Adipose tissue (tissue), 3 donors: Measurements from ENCODE around the gene ZFAND3. TPM values are rescaled to one million over a fixed set of nuclear protein-coding genes. Genes with fewer than 3 reads are reported as not detected.
"Not testable (repeated sequence)": the region's sequence is repeated elsewhere in the genome, so short reads cannot be mapped to it uniquely, and the experiment has no call there.

Source experiments
- H3K27ac ChIP-seq: one replicate; pipeline ENCODE4 v1.5.1; 2013; ENCODE audit warnings: low read depth, low read length
- WGBS, 3 donors: extraction: QIAGEN DNeasy Blood & Tissue Kit; methylation state at CpG; one replicate each; pipeline ENCODE4 v1.1.7; 2013; 5-methylcytosine and 5-hydroxymethylcytosine counted together
- polyA plus RNA-seq, 3 donors: library from polyadenylated mRNA; stranded (reverse); fragments of 200-250 nt; gene quantifications; one replicate each; pipeline ENCODE4 v1.2.3, GENCODE V29; 2013
- donor health status: healthy with polysubstance abuse.
- donor health status: Bipolar disorder and iron deficiency.
- donor health status: healthy.

Gene ZFAND3
- polyA plus RNA-seq, 3 donors = 25.9 to 45.2 (median 42.1) TPM

DNA sequence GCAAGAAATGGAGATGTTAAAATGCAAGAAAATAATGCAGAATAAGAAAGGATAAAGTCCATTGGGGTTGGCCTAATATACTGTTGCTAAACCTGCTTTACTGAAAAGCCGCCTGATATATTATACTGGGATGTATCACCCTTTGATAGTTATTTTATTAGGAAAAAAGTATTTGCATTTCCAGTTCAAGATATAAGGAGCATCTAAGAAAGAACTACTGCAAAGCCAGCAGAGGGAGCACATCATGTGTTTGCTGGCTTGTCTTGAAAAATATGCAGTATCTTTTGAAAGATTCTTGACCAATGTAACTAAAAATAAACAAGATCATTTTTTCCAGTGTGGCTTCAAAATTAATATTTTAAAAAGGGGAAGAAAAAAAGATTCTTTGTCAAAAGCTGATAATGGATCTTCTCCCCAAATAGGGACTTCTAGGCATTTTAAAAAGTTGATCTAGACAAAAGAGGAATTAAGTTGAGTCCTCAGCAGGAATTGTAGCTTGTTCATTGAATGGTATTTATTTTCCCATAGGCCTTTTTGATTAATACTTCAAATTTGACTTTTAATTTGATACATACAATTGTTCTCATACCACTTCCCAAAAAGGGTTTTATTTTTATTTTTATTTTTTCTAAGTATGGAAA lies 214.9 kb downstream of the ZFAND3 start:
- H3K27ac ChIP-seq = no peak overlapping the region
- 71 to 92% (median 85%) methylated on average over 1 of the region's 1 CpG for WGBS, 3 donors

GRCh38 chr6:38035478-38035877 lies 216.0 kb downstream of the ZFAND3 start:
- H3K27ac ChIP-seq = no peak overlapping the region
- WGBS, 3 donors = 90 to 94% (median 93%) methylated on average over 1 of the region's 1 CpG

DNA sequence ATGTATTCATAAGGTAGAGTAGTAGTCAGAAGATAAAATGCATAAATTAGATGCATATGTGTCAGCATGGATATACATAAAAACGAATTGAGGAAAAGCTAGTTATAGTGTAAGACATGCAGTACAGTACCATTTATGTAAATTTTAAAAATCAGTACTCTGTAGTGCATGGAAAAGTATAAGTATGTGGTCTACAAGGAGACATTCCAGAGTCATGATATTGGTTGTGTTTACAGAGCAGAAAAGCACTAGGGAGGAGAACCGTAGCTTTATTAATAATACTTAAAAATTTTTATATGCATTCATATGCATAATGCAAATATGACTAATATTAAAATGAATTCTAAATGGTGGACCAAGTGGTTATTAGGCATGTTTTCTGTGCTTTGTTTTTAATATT lies 220.0 kb downstream of the ZFAND3 start:
- 82 to 95% (median 93%) methylated on average over 2 of the region's 2 CpGs for WGBS, 3 donors
- H3K27ac ChIP-seq = no peak overlapping the region

- H3K27ac ChIP-seq = no peak overlapping the region
- 72 to 95% (median 82%) methylated on average over 1 of the region's 1 CpG for WGBS, 3 donors
These were observed 220.7 kb downstream of the ZFAND3 start for GRCh38 chr6:38040254-38040653.

DNA sequence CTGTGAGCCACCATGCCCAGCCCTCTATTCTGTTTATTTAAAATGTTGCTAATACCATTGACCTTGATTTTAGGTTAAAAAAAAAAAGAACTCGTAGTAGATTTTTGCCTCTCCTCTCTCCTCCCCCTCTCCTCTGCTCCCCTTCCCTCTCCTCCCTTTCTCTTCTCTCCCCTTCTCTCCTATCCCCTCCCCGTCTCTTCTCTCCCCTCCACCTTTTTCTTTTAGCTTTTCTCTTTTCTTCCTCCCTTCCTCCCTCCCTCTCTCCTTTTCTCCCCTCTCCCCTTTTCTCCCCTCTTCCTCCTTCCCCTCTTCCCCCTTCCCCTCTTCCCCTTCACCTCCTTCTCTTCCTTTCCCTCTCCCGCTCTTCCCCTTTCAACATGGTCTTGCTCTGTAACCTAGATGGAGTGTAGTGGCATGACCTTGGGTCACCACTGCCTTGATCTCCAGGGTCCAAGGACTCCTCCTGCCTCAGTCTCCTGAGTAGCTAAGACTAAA lies 223.8 kb downstream of the ZFAND3 start:
- no peak overlapping the region for H3K27ac ChIP-seq
- WGBS, 3 donors = 57 to 96% (median 76%) methylated on average over 3 of the region's 3 CpGs

DNA sequence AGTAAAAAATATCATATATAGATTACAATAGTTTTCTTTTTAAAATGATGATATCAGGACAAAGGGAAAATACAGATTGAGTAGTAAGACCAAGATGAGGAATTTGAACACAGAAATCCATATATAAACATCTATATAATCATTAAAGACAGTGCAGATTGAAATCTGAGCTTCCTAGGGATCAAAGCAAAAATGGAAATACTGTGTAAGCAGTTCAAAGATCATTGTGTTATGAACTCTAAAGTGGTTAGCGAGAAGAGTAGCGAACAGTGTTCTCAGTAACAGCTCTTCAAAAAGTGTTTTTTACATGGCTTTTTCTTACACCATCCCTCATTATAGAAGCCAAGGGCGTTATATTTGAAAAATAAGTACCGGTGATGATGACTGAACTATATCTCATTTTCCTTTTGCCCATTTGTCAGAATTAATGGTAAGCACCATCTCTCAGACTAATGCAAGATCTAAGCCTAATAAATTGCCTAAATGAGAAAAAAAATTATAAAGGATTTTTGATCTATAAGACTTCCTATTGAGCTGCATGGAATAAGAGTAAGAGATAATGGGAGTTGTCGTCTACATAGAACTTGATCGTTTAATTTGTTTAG lies 226.3 kb downstream of the ZFAND3 start:
- H3K27ac ChIP-seq = no peak overlapping the region

GRCh38 chr6:38047562-38047961 lies 228.0 kb downstream of the ZFAND3 start:
- WGBS, 3 donors = 91 to 96% (median 95%) methylated on average over 4 of the region's 4 CpGs
- H3K27ac ChIP-seq = no peak overlapping the region

More for the DNA sequence above, 226.3 kb downstream of the ZFAND3 start:
- 80 to 91% (median 87%) methylated on average over 6 of the region's 6 CpGs for WGBS, 3 donors

DNA sequence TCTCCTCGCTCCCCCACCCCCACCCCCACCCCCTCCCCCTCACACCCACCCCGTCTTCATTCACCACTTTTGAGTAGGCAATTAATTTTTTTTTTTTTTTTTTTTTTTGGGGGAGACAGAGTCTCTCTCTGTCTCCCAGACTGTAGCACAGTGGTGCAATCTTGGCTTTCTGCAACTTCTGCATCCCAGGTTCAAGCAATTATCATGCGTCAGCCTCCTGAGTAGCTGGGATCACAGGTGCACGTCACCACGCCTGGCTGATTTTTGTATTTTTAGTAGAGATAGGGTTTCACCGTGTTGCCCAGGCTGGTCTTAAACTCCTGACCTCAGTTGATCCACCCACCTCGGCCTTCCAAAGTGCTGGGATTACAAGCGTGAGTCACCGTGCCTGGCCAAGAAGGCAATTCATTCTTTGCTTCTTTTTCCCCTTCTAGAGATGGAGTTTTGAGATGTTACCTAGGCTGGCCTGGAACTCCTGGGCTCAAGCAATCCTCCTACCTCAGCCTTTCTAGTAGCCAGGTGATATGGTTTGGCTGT lies 230.4 kb downstream of the ZFAND3 start:
- 93 to 96% (median 95%) methylated on average over 9 of the region's 9 CpGs for WGBS, 3 donors
- not testable (repeated sequence) for H3K27ac ChIP-seq

- 84 to 95% (median 86%) methylated on average over 1 of the region's 1 CpG for WGBS, 3 donors
- no peak overlapping the region for H3K27ac ChIP-seq
These were observed 232.4 kb downstream of the ZFAND3 start for GRCh38 chr6:38051819-38052434.

GRCh38 chr6:38054527-38055202 lies 235.1 kb downstream of the ZFAND3 start:
- 88 to 97% (median 89%) methylated on average over 4 of the region's 4 CpGs for WGBS, 3 donors
- H3K27ac ChIP-seq = no peak overlapping the region

GRCh38 chr6:38055203-38055589 lies 235.7 kb downstream of the ZFAND3 start:
- H3K27ac ChIP-seq = no peak overlapping the region
- WGBS, 3 donors = 93 to 100% (median 94%) methylated on average over 1 of the region's 1 CpG

DNA sequence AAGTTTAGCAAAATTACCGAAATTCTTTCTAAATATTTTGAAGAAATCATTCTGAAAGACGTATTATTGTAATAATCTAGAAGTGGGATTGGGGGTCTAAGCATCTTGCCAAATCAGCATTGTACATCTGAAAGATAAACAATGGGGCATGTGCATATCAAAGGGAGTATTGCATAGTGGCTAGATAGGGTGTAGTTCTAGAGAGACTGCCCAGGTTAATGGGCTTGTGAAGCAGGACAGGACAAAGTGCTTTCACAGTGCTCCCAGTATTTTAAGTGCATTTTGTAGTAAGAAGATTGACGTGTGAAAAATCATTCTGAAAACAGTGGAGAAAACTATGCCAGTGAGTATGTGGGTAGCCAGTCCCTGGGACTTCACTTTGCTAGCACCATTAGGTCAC lies 236.8 kb downstream of the ZFAND3 start:
- WGBS, 3 donors = 55 to 89% (median 84%) methylated on average over 3 of the region's 3 CpGs
- H3K27ac ChIP-seq = no peak overlapping the region

GRCh38 chr6:38057994-38058393 lies 238.5 kb downstream of the ZFAND3 start:
- no peak overlapping the region for H3K27ac ChIP-seq

DNA sequence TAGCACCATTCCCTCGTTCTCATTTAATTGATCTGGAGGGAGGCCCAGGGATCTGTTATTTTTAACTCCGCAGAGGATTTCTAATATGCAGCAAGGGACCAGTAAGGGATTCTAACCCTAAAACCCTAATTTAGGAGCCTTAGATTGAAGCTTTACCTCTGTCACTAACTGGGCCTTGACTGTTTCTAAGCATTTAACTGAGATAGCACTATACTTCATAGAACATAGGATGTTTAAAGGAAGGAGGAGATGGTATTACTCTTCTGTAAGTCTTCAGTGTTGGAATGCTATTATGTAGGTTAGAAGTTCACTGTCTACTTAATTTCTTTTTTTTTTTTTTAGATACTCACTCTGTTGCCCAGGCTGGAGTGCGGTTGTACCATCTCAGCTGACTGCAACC lies 242.5 kb downstream of the ZFAND3 start:
- 89 to 97% (median 90%) methylated on average over 3 of the region's 3 CpGs for WGBS, 3 donors

DNA sequence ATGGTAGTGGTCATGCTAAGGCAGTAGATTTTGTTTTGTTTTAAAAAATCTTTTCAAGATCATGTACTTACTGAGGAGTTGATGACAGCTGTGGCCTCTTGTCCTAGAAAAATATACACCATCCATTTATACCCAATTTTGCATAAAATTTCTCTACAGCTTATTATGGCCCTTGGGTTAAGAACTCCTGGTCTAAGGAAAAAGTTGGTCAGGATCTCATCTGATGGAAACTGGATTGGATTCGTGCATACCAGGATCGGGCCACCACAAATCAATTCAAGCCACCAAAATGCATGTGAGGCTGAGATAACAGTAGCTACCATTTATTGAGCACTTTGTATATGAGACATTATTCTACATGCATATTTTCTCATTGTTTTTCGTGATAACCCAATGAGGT lies 244.4 kb downstream of the ZFAND3 start:
- 95 to 98% (median 97%) methylated on average over 3 of the region's 3 CpGs for WGBS, 3 donors
- H3K27ac ChIP-seq = no peak overlapping the region

More for the DNA sequence above, 242.5 kb downstream of the ZFAND3 start:
- H3K27ac ChIP-seq = no peak overlapping the region

GRCh38 chr6:38064431-38064830 lies 244.9 kb downstream of the ZFAND3 start:
- no peak overlapping the region for H3K27ac ChIP-seq
- 89 to 95% (median 93%) methylated on average over 2 of the region's 2 CpGs for WGBS, 3 donors

GRCh38 chr6:38065734-38066305 lies 246.3 kb downstream of the ZFAND3 start:
- 91 to 99% (median 97%) methylated on average over 2 of the region's 2 CpGs for WGBS, 3 donors
- H3K27ac ChIP-seq = no peak overlapping the region

DNA sequence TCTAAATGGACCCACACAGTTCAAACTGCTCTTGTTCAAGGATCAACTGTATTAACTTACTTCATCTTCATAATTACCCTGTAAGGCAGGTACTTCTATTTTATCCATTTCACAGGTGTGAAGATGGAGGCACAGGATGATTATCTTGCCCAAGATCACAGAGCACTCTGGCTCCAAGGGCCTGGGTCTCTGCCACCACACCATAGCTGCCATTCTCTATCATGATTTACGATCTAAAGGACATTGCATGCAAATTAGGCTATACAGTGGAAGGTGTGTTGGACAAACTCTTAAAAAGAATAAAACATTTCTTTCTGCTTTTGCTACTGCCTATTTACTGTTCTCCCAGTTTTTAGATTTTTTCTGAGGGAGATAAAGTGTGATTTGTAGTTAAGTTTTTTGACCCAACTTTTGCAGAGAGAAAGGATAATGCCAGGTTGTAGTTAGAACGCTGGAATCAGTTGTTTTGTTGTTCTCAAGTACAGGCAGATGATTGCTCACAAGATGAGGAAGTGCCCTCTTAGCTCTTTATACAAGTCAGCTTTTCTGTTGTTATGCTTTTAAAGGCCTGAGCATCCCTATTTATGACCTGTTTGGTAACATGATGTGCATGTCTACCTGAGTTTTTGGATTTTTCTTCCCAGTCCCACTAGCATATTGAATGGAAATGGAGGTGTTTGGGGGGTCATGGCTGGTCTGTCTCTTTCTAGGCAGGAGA lies 247.9 kb downstream of the ZFAND3 start:
- H3K27ac ChIP-seq = no peak overlapping the region
- WGBS, 3 donors = 66 to 79% (median 71%) methylated on average over 2 of the region's 2 CpGs
